Left colon (tissue), 2 donors: ENCODE results near the gene ZFAND6. TPM values are rescaled to one million over a fixed set of nuclear protein-coding genes. Genes with fewer than 3 reads are reported as not detected.
A peak's percentile ranks its signal among the peaks of the same experiment; 100 is the strongest.
"Not testable (repeated sequence)": the region's sequence is repeated elsewhere in the genome, so short reads cannot be mapped to it uniquely, and the experiment has no call there.

Experiments
- ATAC-seq: fragments of 200-7000 bp; cut with Tn5 transposase; one replicate; pipeline ENCODE4 v1.9.1; 2020; ENCODE audit warnings: mild to moderate bottlenecking, moderate library complexity
- DNase-seq, 2 donors: peaks; one replicate each; pipeline ENCODE4 v3.0.0-alpha.2; 2020
- intact Hi-C, 2 donors: fragments of 100-400 bp; cut with DNase I in 1 of 2; cut with micrococcal nuclease in 1 of 2; formaldehyde crosslinking; loops; one replicate each; pipeline versions ENCODE4 v1.11.2 to v1.14.0; 2022; cut with DNase I, micrococcal nuclease
- total RNA-seq, 2 donors: library from RNA; stranded (reverse); fragmentation: NEBNext Ultra II Directional; extraction: Animal tissue kit (Norgen Biotek cat#: 25700); gene quantifications; one replicate each; pipeline ENCODE4 v1.2.1, GENCODE V29; 2021
- donor health status: DM: no; HTN: no; CAD: no.
- donor health status: DM: yes; HTN: yes; CAD: no.

Gene ZFAND6
- total RNA-seq, 2 donors from 2014 or later: 66.7 to 87.1 TPM

GRCh38 chr15:80041494-80042253, 17.8 kb upstream of the ZFAND6 start:
- no peak for ATAC-seq
- DNase-seq: no peak
- intact Hi-C loops: no loop called here

- no peak for ATAC-seq
- DNase-seq: no peak
- intact Hi-C loops: no loop called here
These were observed 16.9 kb upstream of the ZFAND6 start for GRCh38 chr15:80042568-80042967.

- ATAC-seq, DNase-seq, intact Hi-C loops: not testable (repeated sequence)
These were observed 14.3 kb upstream of the ZFAND6 start for GRCh38 chr15:80045219-80045618.

- ATAC-seq: no peak
- DNase-seq: no peak
- intact Hi-C loops: no loop called here
These were observed 10.4 kb upstream of the ZFAND6 start for GRCh38 chr15:80049046-80049445.

- no peak for ATAC-seq
- no peak for DNase-seq
- intact Hi-C loops: no loop called here
These were observed 6.7 kb upstream of the ZFAND6 start for GRCh38 chr15:80052597-80053304.

DNA sequence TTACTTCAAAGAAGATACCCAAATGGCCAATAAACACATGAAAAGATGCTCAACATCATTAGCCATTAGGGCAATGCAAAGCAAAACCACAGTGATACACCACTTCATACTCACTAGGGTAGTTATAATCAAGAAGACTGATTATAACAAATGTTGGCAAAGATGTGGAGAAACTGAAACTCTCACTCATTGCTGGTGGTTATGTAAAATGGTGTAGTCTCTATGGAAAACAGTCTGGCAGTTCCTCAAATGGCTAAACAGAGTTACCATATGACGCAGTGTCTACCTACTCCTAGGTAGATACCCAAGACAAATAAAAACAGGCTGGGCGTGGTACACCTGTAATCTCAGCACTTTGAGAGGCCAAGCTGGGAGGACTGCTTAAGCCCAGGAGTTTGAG, 3.5 kb upstream of the ZFAND6 start:
- DNase-seq (no peak), ATAC-seq (no peak)
- intact Hi-C loops: no loop called here

GRCh38 chr15:80058044-80058443, 1.4 kb upstream of the ZFAND6 start:
- DNase-seq (no peak), ATAC-seq (no peak)
- intact Hi-C loops: no loop called here

GRCh38 chr15:80059786-80060355, 395 bp downstream of the ZFAND6 start:
- intact Hi-C loops: loop anchor here in 1 of 2 donors (10.0 kb wide), 1 partner anchor 95 kb away; the partner anchor contains the start of gene FAH
- ATAC-seq (peak; percentile 67), DNase-seq (peak in 1 of 2 donors; percentile 34)

DNA sequence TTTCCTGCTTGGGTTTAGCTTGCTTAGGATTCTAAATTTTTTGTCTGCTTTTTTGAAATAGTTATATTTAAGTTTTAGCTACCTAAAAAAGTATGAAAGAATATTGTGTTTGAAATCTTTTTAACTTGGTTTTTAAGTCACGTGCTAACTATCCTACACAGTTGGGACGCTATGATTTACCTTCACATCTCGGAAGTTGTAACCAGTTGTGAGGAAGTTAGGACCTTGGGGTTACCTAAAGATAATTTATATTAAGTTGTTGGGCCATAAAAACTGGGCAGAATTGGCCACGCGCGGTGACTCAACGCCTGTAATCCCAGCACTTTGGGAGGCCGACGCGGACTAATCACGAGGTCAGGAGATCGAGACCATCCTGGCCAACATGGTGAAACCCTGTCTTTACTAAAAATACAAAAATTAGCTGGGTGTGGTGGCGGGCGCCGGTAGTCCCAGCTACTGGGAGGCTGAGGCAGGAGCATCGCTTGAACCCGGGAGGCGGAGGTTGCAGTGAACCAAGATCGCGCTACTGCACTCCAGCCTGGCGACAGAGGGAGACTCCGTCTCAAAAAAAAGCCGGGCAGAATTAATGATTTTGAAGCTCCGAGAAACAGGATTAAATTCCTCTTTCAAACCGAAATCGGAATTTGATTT, 1.0 kb downstream of the ZFAND6 start:
- DNase-seq: peak; percentile 54 to 62
- intact Hi-C loops: loop anchor here in 1 of 2 donors (10.0 kb wide), 1 partner anchor 94 kb away; the partner anchor contains the start of gene FAH
- ATAC-seq: peak; percentile 25

DNA sequence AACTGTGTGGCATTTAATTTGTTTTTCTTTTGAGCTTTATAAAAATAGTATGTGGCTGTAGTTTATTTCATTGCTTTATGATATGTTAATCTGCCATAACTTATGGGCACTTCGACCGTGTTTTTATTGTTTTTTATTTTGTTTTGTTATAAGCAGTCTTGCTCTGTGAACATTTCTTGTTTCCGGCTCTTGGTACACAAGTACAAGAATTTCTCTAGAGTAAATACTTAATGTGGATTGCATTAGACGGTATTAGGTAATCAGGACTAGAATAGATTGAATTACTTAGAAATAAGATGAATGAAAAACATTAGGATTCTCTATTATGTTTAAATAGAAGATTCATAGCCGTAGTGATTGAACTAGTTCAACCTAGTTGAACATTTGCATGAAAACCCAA, 2.1 kb downstream of the ZFAND6 start:
- no peak for ATAC-seq
- intact Hi-C loops: loop anchor here in 1 of 2 donors (10.0 kb wide), 1 partner anchor 93 kb away; the partner anchor contains the start of gene FAH
- DNase-seq: no peak

DNA sequence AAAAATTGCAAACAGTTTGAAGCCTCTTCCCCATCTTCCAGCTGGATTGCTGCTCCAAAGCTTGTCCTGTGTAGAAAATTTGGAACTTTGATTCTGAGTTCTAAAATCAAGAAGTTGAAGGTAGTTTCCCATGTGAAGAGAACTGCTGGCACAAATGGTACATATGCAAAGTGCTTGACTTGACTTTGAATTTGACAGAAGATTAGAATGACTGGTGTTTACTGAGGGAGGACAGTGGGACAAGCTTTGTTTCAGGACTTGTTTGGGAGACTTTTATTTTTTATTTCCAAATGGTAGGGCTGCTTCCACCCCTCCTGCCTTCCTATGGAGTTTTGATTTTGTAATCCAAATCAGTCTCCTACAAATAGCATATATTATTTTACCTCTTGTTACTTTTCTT, 7.4 kb downstream of the ZFAND6 start:
- ATAC-seq (no peak), DNase-seq (no peak)
- intact Hi-C loops: loop anchor here in 1 of 2 donors (10.0 kb wide), 1 partner anchor 88 kb away; the partner anchor contains the start of gene FAH

DNA sequence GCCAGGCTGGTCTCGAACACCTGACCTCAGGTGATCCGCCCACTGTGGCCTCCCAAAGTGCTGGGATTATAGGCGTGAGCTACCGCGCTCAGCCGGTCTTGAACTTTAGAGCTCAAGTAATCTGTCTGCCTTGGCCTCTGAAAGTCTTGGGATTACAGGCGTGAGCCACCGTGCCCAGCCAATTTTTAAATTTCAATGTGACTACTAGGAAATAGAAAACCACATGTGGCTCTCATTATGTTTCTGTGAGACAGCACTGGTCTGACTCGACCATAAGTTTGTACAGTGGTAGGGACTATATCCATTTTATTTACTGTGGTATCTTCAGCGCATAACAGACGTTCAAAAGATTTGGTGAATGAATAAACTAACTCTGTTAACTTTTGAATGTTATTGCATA, 9.1 kb downstream of the ZFAND6 start:
- DNase-seq (no peak), ATAC-seq (no peak)
- intact Hi-C loops: loop anchor here in 1 of 2 donors (10.0 kb wide), 1 partner anchor 86 kb away; the partner anchor contains the start of gene FAH

DNA sequence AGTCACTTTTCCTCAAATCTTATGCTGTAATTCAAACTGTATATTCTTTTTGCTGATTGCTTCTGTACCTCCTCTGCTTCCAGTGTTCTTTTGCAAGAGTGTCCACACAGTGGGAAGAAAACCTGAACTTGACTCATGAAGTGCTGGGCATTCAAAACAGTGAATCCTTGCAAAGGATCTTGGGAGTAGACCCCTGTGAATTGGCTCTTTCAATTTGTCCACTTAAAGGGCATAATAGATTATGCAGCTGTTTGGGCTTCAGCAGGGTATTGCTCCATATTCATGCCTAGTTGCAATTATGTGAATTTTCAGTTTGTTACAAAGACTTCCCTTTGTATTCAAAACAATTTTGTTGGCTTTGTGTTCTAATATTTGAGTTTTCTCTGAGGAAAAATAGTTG, 11.4 kb downstream of the ZFAND6 start:
- no peak for ATAC-seq
- intact Hi-C loops: no loop called here
- no peak for DNase-seq

DNA sequence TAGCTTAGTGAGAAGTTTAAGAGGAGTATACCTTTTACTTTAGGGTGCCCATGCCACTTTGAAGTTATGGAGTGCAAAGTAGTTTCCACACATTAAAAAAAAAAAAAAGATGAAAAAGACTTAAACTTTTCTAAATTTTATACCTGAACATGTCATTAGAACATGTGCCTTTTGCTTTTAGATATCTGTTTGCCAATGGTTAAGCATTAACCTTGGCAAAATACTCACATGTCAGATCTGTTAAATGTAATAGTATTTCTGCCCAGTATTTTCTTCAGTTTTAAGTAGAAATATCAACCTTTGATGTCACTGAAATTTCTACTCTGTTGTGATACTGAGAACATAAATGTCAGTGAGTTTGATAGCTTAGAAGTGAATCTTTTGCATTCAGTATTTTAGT, 12.2 kb downstream of the ZFAND6 start:
- intact Hi-C loops: no loop called here
- DNase-seq: no peak
- ATAC-seq: peak; percentile 18

DNA sequence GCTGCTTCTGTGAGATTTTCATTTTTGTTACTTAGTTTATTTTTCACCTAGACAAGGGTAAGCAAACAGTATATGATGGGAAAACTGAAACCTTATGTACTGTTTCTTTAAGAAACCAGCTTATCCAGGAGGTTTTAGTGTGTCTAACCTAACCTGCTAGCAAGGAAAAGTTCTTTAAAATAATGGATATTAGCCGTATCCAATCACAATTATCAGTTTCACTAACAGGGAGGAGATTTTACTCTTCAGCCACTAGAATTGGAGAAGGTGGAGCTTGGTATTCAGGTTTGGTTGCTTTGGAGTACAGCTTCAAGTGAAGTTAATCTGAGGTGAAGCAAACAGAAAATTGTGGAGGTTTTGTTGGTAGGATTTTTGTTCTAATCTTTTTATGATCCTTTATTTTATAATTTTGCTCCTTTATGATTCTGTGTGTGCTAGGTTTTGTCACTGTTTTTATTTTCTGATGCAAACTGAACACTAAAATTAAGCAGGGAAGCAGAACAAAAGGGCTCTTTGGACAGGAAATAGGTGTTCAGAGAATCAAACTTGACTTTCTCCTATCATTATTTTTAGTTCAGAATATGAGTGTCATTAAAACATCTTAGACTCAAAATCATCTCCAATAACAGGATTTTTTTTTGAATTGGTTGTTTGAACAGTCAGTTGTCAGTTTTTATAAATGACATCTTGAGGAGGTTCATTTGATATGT, 13.0 kb downstream of the ZFAND6 start:
- ATAC-seq (peak; percentile 92), DNase-seq (no peak)
- intact Hi-C loops: no loop called here

DNA sequence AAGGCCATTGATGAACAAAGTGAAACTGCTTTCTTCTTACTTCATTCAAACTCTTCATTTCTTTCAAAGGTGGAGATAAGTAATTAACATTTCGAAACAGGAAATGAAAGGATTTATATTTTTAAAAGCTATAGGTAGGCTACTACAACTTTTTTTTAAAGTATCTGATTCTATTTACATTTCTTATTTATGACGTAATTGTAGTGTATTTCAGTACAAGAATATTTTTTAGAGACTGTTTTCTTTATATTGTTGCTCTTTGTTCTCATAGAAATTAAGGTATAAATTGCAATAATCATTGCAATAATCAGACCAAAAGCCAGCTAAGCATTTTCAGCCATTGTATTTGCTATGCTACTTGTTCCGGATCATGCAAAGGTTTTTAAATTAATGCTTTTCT, 13.7 kb downstream of the ZFAND6 start:
- no peak for ATAC-seq
- DNase-seq: no peak
- intact Hi-C loops: no loop called here

DNA sequence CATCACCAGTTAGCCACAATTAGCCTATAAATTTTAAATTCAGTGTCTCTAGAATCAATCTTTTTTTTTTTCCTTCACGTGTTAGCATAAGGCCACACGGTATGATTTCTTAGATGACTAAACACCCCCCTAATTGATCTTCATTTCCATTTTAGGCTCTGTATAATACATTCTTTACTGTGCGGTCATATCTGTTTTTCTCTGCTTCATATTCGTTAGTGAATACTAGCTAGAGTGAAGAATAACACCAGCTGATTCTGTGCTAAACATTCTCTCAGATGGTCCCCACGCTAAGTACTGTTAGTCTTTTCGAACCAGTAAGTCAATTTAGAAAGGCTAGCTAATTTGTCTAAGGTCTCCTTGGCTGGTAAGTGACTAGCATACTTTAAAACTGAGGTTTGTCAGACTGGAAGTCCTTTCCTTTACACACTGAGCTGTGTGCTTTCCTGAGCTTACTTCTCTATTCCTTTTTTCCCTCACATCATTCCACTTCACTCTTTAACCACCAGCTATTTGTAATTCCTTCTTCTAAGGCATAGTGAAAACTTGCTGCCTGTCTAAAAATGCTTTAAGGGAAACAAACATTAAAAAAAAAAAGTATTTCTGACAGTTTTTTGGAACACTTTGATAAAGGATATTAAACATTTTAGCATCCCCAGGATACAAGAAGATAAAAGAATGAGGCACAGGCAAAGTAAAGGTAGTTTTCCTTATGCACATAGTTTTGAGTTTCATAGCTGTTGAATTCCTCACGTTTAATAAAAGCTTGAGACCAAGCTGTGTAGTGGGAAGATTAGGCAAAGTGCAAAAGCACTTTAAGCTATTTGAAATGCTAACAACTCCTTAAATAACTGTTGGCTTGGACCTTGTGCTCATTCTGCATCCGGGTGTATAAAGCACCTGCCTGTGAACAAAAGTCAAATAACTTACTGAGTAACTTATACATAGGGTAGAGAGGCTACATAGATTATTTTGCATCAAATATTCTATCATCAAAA, 17.1 kb downstream of the ZFAND6 start:
- no peak for DNase-seq
- intact Hi-C loops: no loop called here
- peak; percentile 73 for ATAC-seq
